GM21717 (cell line): ENCODE measurements around the gene INSRR.

Experiments used
- ATAC-seq: cut with Tn5 transposase; IDR thresholded peaks from one replicate; pipeline ENCODE4 v1.9.1; 2021; ENCODE audit warnings: mild to moderate bottlenecking, moderate library complexity; ENCODE audit not compliant: unreplicated experiment

Gene INSRR

DNA sequence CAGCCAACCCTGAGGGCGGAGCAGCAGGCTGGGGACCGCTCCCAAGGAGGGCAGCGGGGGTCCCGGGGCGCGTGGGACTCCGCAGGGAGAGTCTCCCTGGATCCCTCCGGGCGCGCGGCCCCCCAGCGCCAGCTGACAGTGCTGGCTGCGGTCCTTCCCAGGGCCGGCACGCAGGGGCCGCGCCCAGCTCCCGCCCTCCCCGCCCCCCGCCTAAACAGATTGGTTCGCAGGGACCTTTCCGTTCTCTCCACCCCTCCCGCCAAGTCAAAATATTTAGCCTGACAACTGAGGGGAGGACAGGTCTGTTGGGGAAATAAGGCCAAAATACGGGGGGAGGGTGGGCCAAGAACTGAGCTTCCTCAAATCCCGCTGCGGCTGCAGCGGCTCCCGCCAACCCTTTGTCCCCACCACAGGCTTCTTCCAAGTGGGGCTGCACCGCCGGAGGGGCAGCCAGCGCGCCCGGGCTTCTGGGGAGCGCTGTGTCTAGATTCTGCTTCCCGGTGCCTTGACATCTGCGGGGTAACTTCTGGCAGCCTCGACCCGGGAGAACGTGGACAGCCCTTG is at the start of gene INSRR:
INSRR (minus strand) TSS at position 159 of the 564 bp plus-strand sequence. CDS start 496 bp downstream, outside the sequence.
- ATAC-seq: no peak

GRCh38 chr1:156908541-156908940 is 49.6 kb upstream of the INSRR start:
- no peak for ATAC-seq

DNA sequence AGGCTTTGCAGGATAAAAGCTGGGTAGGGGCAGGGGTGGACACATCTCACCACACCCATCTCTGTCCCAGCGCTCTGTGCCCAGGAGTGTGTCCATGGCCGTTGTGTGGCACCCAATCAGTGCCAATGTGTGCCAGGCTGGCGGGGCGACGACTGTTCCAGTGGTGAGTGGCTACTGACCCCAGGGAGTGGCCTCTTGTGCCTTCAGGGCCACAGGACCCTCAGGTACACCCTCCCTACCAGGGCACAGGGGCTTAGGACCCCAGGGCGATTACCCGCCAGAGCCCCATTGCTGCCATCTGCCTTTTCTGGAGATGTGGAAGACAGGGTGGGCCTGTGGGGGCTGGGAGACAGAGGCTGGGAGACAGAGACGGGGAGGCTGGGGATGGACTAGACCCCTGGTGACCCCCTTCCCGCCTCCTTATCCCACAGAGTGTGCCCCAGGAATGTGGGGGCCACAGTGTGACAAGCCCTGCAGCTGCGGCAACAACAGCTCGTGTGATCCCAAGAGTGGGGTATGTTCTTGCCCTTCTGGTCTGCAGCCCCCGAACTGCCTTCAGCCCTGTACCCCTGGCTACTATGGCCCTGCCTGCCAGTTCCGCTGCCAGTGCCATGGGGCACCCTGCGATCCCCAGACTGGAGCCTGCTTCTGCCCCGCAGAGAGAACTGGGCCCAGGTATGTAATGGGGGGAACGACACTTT is 47.4 kb upstream of the INSRR start:
- ATAC-seq: no peak

GRCh38 chr1:156905651-156906050 is 46.7 kb upstream of the INSRR start:
- ATAC-seq: no peak

- ATAC-seq: no peak
Measured at GRCh38 chr1:156905176-156905575, 46.3 kb upstream of the INSRR start.

DNA sequence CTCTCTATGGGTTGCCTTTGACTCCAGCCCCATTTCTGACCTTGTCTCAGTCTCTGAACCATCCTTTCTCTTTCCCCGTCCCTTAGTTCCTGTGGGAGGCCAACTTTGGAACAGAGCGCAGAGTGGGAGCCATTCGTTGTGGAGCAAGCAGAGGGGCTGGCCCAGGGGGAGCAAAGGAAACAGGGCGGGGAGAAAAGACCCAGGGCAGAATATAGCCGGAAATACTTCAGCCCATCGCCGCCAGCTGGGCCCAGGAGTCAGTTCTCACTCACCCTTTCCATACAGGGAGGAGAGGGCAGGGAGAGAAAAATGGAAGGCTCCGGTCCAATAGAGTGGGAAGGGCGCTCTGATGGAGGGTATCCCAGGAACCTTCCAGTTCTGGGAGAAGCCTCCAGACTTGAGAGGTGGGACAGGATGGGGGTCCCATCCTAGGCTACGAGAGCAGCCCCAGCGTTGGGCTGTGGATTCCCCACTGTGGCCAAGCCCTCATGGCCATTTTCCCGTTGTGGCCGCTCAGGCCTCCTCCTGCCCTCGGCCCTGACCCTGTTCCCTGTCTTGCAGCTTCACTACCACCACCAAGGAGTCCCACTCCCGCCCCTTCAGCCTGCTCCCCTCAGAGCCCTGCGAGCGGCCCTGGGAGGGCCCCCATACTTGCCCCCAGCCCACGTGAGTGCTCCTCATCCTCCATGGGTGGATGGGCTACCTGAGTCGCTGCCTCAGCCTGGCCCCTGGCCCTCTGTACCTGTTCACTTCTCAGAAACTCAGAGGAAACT is 45.5 kb upstream of the INSRR start:
- no peak for ATAC-seq

DNA sequence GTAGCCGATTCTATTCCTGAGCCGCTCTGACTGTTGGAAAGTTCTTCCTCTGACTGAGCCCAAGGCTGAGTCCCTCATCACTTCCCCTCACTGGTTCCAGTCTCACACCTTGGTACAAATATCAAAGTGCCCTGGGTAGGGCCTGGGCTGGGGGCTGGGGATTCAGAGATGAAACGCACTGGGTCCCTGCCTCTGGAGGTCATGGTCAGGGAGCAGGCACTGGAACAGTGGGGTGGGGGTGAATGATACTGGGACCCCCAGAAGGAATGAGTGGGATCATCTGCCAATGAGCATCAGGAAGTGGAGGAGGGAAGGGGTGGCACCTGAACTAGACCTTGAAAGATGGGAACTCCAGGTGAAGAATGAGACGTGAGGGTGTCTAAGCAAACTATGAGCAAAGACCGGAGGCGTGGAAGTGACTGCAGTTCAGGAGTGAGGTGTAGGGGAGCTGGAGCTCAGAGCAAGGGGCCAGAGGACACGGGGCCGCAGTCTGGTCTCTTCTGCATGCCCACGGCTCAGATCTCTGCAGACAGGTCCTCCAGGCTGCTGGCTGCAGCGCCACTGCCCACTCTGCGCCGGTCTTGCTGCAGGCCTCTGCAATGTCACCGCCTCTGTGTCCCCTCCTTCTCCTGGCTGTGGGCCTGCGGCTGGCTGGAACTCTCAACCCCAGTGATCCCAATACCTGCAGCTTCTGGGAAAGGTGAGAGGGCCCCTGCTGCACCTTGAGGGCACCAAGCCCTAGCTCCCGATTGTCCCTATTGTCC is 44.6 kb upstream of the INSRR start:
- no peak for ATAC-seq

DNA sequence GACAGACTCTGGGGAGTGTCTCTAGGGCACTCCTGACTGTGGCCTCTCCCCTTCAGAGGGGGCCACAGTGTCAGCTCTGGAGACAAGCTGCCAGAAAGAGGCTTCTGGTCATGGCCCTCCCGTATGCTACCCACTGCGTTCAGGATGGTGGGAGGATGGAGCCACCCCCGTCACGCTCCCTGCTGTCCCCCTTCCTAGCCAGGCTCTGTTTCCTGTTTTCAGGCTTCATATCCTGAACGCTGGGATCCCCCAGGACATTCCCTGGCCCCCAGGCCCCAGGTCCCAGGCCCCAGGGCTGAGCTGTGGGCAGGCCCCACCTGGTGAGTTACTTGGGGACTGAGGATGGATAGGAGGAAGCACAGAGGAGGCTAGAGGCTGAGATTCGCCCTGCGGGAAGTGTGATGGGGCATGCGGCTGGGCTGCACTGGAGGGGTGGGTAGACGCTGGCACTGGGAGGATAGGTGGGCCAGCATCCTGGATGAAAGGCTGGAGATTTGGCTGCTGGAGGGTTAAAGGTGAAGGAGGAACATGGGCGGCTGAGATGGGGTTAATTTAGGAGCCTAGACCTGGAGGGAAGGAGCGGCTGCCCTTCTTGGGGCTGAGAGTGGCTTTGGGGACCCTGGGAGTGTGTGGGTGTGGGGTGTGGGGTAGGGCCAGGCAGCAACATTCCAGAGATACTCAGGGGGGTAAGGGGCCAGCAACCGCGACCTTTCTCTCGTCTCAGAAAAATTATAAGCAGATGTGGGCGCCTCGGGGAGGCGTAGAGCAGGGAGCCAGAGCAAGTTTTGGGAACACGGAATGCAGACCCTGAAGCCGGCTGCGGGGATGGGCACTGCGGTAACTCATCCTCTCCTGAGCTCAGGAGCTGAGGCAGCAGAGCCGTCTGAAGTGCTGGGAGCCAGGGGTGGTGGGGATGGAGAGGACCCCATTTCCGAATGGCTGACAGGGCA is 43.3 kb upstream of the INSRR start:
- no peak for ATAC-seq

DNA sequence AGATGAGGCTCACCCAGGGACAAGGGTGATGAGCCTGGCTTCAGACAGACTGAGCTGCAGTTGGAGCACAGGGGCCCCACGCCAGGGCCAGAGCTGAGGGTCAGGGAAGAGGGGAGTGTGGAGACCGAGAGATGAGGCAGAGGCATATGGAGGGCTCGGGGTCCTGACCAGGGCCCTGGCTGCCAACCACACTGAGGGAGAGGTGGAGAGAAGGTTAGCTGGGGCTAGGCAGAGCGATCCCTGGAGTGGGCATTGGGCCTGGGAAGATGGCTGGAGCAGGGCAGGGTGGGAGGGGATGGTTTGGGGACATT is 42.6 kb upstream of the INSRR start:
- ATAC-seq: no peak

DNA sequence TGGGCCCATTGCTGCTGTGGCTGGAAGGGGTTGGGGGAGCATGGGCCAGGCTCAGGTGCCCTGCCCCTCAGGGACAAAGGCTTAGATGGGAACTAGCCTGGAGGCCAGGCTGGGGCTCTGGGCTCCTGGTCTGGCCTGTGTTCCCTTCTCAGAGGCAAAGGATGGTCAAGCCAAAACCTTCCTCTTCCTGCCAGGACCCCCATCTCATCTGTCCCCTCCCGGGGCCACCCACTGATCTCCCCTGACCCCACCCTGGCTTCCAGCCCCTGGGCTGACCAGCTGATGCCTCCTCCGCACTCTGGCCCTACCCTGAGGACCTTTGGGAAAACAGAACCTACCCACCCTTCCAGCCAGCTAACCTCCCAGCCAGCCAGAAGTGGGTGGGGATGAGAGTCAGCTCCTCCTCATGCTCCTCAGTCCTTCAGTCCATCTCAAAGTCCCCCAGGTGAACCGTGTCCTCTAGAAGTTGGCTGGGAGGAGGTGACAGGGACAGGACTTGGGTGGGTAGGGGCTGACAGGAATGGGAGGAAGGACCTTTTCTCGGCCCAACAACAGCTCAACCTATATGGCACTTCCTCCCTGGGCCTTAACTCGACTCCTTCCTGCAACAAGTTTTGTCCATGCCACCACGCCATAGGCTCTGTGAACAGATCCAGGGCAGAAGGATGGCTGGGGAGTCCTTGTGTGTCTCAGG is 42.1 kb upstream of the INSRR start:
- ATAC-seq: no peak

DNA sequence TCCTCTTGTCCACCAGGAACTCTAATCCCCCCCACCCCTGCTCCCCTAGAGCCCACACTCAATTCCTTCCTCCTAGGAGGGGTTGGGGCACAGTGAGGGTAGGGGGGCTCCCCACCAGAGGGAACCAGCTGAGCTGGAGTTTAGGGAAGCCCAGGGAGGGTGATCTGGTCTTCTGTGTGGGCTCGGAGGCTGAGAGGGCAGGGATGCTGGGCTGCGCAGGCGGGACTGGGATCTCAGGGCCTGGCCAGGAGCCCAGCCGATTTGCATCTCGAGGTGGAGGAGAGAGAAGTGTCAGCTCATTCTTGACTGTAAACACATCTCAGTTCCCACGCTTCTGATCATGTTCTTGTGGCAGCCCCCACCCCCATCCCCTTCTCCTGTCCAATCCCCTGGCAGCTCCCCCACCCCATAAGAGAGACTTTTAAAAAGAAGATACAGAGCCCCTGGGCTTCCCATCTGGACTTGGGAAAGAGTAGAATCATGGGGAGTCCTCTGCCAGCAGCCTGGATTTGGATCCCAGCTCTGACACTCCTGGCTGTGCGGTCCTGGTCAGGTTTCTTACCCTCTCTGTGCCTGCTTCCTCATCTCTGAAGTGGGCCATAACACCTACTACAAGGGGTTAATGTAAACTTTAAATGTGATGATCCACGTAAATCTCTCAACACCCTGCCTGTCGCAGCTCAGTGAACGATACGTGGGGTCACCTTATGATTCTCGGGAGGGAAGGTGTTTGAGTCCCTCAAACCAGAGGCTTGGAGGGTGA is 41.2 kb upstream of the INSRR start:
- no peak for ATAC-seq

GRCh38 chr1:156898971-156899664 is 40.2 kb upstream of the INSRR start:
- no peak for ATAC-seq

- ATAC-seq: no peak
Measured at GRCh38 chr1:156898161-156898566, 39.2 kb upstream of the INSRR start.

DNA sequence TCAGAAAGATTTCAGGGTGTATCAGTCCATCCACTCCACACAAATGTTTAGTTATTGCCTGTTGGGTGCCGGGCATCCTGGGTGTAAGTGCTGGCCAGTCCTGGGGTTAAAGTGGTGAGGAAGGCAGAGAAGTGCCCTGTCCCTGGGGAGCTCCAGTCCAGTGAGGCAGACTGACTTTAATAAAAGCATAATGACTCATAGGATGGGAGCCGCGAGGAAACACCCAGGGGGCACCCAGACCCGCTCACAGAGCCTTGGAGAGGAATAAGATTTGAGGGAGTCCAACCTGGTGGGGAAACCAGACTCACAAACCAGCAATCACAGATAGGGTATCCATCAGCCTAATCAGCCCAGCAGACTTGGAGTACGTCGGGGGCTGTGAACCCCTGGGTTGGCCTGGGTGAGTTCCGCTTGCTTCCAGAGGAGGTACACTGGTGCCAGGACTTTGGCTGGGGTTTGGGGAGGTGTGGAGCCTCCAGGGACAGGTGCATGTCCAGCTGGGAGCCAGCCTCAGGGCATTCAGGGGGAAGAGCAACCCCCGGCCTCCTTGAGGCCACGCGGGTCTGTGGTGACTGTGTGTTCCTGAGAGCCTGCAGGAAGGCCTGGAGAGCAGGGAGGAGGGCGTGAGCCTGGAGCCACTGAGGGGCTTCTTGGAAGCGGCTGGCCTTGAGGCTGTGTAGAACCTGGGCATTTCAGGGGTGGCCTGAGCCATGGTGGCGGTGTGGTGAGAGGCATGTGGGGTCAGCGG is 38.3 kb upstream of the INSRR start:
- ATAC-seq: no peak

DNA sequence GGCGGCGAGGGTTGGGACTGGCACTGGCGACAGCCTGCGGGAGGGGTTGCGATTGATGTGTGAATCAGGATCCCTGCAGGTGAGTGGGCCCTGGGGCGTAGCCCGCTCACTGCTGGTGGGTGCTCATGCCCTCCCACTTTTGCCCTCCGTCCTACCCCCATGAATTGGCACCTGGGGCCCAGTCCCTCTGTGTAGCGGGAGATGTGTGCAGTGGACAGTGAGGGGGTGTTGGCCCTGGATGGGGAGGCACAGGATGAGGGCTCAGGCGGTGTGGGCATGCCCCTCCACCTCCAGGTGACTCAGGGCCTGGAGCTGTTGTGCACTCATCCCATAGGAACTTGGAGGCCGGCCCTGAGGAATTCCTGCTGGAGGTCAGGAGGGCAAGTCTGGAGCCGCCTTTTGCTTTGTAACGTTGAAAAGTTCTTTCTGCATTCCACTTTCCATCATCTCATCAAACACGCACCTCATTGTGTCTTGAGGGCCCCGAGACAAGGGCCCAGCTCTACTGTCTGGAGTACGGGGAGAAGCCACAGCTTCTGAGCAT is 37.6 kb upstream of the INSRR start:
- ATAC-seq: no peak

DNA sequence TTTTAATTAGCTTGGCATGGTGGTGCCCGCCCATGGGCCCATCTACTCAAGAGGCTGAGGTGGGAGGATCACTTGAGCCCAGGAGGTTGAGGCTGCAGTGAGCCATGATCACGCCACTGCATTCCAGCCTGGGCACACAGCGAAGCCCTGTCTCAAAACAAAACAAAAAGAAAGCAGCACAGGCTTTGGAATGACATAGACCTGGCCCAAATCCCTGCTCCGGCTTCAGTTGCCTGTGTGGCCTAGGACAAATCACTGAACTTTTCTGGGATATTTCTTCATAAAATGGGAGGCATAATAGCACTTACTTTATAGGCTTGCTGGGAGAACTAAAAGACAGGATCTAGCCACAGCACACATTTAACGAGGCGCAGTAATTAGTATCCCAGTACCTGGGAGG is 37.0 kb upstream of the INSRR start:
- no peak for ATAC-seq

DNA sequence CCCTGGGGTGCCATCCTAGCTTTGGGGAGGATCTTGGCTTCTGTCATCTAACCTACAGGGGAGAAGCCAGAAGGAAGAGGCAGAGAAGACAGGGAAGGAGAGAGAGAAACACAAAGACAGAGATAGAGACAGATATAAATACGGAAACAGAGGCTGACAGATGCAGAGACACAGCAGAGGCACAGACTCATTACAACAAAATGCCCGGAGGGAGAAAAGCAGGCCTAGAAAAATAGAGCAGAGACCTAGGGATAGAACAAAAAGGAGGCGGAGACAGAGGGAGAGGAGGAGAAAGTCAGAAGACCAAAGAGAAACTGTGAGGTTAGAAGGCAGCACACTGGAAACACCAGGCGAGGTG is 36.5 kb upstream of the INSRR start:
- ATAC-seq: no peak
